SH-SY5Y (cell line): ENCODE measurements around the gene GLOD5.

ENCODE experiments used
- GATA2 ChIP-seq: IDR thresholded peaks from 2 replicates; pipeline ENCODE4 v1.6.1; 2011; ENCODE audit warnings: mild to moderate bottlenecking, low read depth, low read length
- GATA3 ChIP-seq: IDR thresholded peaks from 2 replicates; pipeline ENCODE4 v1.6.1; 2011; ENCODE audit warnings: low read depth, mild to moderate bottlenecking, low read length, moderate library complexity

GRCh38 chrX:48785186-48785539 is 23.6 kb downstream of the GLOD5 start:
- TF ChIP-seq GATA3 (no peak), GATA2 (no peak)
